HuH-7.5 (cell line): Measurements from ENCODE around the gene OSGIN1.
A peak's percentile ranks its signal among the peaks of the same experiment; 100 is the strongest.
"Not testable (repeated sequence)": the region's sequence is repeated elsewhere in the genome, so short reads cannot be mapped to it uniquely, and the experiment has no call there.

Experiments
- DNase-seq: peaks from one replicate; pipeline ENCODE4 v3.0.0; 2011; ENCODE audit warnings: low spot score

OSGIN1 gene

GRCh38 chr16:83941546-83941945, 11.5 kb upstream of the OSGIN1 start:
- not testable (repeated sequence) for DNase-seq

DNA sequence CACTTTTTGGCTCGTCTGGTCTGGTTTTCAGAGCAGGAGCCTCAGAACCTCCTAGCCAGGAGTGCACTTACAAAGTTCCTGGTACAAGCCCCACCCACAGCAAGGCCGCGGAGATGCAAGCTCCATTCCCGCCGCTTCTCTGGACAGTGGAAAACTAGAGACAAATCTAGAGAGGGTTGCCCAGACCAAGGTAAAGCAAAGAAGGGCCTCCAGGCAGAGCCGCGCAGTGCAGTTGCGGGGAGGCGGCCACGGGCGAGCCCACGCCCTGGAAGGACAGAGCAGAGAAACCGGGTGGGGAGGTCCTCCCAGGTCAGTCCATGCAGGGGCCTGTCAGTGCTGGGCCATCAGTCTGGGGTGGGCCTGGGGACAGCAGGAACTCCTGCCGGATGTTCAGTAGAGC, 11.0 kb upstream of the OSGIN1 start:
- DNase-seq, result no peak

DNA sequence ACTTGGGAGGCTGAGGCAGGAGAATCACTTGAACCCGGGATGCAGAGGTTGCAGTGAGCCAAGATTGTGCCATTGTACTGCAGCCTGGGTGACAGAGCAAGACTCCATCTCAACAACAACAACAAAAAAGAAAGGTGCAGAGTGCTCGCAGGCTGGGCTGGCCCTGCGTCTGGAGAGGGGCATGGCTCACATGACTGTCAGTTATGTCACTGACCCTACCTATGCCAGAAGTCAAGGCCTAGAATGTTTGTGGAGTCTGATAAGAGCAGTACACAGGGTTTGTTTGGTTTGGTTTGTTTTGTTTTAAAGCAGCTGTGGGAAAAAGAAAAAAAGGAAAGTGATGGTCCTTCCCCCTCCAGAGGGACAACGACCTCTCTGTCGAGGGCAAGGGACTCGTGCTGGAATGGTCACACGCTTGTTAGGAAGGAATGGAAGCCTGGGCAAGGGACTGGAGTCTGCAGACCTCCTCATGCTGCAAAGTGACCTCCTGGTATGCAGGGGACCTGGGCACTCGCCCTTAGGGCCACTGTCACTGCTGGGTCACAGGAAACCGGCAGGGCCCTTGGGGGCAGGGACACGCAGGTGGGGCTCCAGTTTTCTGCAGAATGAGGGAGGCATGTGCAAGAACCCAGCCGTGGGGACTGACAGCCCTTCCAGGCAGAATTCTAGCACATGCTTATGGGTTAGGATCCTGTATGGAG, 10.1 kb upstream of the OSGIN1 start:
- peak; percentile 72 for DNase-seq

GRCh38 chr16:83943516-83944050, 9.5 kb upstream of the OSGIN1 start:
- DNase-seq, result no peak

DNA sequence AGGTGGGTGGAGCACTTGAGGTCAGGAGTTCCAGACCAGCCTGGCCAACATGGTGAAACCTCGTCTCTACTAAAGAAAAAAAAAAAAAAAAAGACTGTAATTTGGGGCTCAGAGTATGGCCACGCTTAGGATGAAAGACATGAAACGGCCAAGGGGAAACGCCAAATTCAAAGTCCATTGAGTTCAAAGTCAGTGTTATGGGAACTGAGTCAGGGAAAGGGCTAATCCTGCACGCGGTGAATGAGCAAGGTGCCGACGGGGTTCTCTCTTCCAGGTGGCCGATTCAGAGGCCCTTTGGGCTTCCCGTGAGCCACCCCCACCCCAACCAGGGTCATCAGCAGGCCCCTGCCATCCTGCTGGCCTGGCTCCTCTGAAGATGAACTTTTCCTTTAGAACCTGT, 7.5 kb upstream of the OSGIN1 start:
- no peak for DNase-seq

GRCh38 chr16:83946154-83946780, 6.8 kb upstream of the OSGIN1 start:
- DNase-seq, result no peak

DNA sequence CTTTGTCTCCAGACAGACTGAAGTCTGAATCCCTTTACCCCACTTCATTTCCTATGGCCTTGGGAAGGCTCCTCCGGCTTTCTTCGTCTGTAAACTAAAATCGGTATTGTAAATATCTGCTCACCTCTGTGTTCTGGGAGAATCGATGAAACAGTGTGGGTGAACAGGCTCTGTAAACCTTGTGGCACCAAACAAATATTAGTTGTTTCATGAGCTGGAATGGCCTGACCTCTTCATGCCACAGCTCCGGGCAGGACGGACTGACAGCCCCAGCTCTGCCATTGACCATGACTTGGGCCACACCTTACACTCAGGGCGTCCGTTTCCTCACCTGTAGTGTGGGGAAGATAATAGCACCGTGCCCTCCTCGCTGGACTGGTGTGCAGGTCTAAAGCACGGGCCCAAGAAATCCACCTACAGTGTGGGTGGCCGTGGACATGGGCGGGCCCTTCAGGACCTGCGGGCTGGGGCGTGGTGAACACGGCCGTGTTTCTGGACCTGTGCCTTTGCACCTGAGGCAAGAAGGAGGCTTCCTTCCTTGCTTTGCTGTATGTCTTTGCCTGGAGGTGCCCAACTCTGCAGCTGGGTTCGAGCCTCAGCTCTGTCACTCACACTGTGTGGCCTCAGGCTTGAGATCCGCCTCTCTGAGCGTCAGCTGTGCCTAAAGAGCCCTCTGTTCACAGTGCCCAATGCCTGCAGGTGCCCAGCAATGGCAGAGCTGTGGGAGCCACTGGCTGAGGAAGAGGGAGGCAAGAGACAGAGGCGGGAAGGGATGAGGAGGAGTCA, 6.1 kb upstream of the OSGIN1 start:
- DNase-seq, result no peak

- no peak for DNase-seq
Observed at GRCh38 chr16:83947642-83948234, 5.3 kb upstream of the OSGIN1 start.

GRCh38 chr16:83948914-83949723, 3.9 kb upstream of the OSGIN1 start:
- no peak for DNase-seq

GRCh38 chr16:83949724-83950001, 3.4 kb upstream of the OSGIN1 start:
- DNase-seq, result no peak

GRCh38 chr16:83950862-83951399, 2.1 kb upstream of the OSGIN1 start:
- DNase-seq, result not testable (repeated sequence)

DNA sequence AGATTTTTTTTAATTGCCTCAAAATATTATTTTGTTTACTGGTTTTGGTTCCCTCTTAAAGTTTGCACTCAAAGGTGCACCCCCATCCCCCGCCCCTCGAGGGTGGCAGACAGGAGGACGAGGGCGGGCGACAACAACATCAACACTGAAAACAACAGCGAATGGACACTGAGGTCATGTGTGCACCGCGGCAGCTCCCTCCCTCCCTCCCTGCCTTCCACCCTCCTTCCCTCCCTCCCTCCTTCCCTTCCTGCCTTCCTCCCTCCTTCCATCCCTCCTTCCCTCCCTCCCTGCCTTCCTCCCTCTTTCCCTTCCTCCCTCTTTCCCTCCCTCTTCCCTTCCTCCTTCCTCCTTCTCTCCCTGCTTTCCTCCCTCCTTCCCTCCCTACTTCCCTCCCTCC, 1.5 kb upstream of the OSGIN1 start:
- DNase-seq, result no peak

DNA sequence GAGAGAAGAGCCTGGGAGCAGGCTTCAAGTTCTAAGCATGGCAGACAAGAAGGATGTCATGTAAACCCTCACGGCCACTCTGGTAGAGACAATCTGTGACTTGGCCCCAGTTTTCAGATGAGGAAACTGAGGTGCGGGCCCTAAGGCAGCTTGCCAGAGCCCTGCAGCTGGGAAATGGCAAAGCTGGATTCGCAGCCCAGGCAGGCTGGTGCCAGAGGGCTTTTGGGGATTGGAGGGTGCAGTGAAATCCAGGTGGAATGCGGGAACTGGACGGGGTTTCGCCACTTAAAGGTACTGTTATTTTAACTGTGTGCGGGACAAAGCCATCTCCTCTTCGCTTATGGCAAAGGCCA, 477 bp upstream of the OSGIN1 start:
- DNase-seq, result no peak

DNA sequence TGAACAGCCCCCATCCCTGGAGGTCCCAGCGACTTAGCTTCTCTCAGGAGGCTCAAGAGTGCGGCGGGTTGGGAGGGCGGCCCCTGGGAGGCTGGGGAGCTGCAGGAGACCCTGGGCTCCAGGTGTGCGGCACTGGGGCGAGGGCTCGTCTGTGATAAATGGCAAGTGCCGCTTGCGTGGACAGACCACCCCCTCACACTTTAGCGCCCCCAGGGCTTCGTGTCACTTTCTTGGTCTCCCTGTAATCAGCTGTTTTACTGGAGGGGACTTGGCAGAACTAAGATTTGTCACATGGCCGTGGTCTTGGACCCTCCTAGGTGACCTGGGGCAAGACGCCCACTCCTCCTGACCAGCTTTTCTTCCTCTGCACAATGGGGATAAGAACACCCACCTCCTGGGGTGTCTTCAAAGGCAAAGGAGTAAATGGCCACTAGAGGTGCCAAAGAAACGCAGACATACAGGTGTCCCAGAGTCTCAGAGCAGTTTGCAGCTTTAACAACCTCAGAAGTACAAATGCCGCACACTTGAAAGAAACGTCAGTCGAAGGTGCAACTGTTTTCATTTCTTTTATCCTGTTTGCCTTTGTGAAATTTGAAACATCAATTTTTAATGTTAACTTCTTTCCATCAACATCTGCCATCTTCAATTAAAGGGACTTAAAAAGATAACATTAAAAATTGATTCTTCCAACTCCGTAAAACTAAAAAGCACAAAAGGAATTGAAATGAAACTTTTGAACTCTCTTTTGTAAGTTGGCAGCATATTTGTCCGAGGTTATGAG, 946 bp downstream of the OSGIN1 start:
- DNase-seq, result peak; percentile 73

DNA sequence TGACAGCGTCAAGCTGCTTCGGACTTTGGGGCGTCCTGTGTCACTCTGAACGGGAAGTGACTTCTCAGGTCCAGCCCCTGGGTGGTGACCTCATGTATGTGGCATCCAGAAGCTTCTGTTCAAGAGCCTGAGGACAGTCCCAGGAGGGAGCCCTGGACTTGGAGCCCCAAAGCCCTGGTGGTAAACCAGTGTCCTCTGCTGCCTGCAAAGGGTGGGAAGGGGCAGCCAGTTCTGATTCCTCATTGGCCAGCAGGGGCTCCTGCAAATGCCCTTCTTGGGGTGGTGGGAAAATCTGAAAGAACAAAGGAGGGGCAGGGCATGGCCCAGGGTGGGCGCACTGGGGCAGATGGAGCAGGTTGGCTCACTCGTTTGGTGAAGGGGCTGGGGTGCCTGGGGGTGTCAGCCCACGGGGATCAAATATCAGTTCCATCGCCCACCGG, 1.6 kb downstream of the OSGIN1 start:
- no peak for DNase-seq

DNA sequence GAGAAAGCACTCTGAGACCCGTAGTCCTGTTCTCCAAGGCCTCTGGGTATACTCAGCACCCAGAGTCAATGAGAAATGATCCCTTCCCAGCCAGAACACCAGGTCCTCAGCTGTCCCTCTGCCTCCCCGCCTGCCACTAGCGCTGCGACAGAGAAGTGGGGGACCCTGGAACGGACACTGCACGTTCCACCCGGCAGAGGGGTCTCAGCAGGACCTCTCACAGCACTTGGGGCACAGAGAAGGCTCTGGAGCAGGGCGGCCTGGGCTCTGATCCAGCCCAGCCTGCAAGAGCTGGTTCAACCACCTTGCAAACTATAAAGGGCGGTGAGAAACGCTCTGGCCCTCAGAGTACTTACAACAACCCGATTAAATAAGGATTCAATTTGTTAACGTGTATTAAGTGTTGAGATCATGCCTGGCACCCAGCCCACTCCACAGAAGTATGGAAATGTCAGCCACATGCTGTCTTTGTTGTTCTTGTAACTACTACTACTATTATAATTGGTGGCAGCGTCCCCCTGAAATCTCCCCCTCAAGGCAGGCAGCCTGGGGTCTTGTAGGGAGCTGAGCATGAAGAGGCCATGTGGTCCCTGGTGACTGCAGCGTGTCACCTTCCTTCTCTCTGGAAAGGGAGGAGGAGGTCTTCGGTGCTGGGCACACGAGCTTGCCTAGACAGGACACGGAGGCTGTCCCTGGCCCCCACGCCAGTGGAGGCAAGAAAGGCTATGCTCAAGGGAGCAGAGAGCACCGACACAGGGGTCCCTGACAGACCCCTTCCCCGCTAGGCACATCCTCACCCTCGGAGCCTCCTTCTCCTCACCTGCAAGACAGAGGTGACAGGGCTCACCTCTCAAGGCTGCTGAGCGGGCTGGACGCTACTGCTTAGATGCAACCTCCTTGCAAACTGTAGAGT, 2.4 kb downstream of the OSGIN1 start:
- DNase-seq, result no peak

GRCh38 chr16:83956336-83957289, 3.6 kb downstream of the OSGIN1 start:
- DNase-seq, result peak; percentile 87

- no peak for DNase-seq
Observed at GRCh38 chr16:83957296-83957855, 4.3 kb downstream of the OSGIN1 start.
